GM18499 (cell line): ENCODE measurements around the gene GFRAL.
"Not testable (repeated sequence)": the region's sequence is repeated elsewhere in the genome, so short reads cannot be mapped to it uniquely, and the experiment has no call there.

Experiments used
- ATAC-seq: cut with Tn5 transposase; IDR thresholded peaks from one replicate; pipeline ENCODE4 v1.9.1; 2021; ENCODE audit warnings: moderate number of reproducible peaks; ENCODE audit not compliant: insufficient read depth, unreplicated experiment

Gene GFRAL

GRCh38 chr6:55327169-55327568 is at the start of gene GFRAL:
TSS of gene GFRAL (plus strand) at chr6:55327469. CDS start at chr6:55327555, 86 bp downstream.
- ATAC-seq: no peak

GRCh38 chr6:55277646-55278045 is 49.6 kb upstream of the GFRAL start:
- ATAC-seq: no peak

GRCh38 chr6:55281215-55281614 is 46.1 kb upstream of the GFRAL start:
- ATAC-seq: no peak

- ATAC-seq: no peak
These were observed 45.2 kb upstream of the GFRAL start for GRCh38 chr6:55282115-55282514.

GRCh38 chr6:55286824-55287223 is 40.4 kb upstream of the GFRAL start:
- ATAC-seq: no peak

GRCh38 chr6:55290736-55291135 is 36.5 kb upstream of the GFRAL start:
- ATAC-seq: no peak

GRCh38 chr6:55293116-55293515 is 34.2 kb upstream of the GFRAL start:
- ATAC-seq: no peak

- ATAC-seq: not testable (repeated sequence)
These were observed 30.1 kb upstream of the GFRAL start for GRCh38 chr6:55297214-55297613.

GRCh38 chr6:55299286-55299985 is 27.8 kb upstream of the GFRAL start:
- no peak for ATAC-seq

- ATAC-seq: no peak
These were observed 22.5 kb upstream of the GFRAL start for GRCh38 chr6:55304747-55305146.

GRCh38 chr6:55319961-55320695 is 7.1 kb upstream of the GFRAL start:
- no peak for ATAC-seq

- no peak for ATAC-seq
These were observed 6.6 kb upstream of the GFRAL start for GRCh38 chr6:55320696-55321086.

- no peak for ATAC-seq
These were observed 49.9 kb downstream of the GFRAL start for GRCh38 chr6:55377150-55377549.

GRCh38 chr6:55379471-55379870 is 52.2 kb downstream of the GFRAL start:
- no peak for ATAC-seq

GRCh38 chr6:55379895-55380294 is 52.6 kb downstream of the GFRAL start:
- no peak for ATAC-seq

- ATAC-seq: no peak
These were observed 60.9 kb downstream of the GFRAL start for GRCh38 chr6:55388211-55388610.

GRCh38 chr6:55395871-55396270 is 68.6 kb downstream of the GFRAL start:
- ATAC-seq: no peak

GRCh38 chr6:55397986-55398385 is 70.7 kb downstream of the GFRAL start:
- no peak for ATAC-seq

GRCh38 chr6:55399351-55399750 is 72.1 kb downstream of the GFRAL start:
- no peak for ATAC-seq

GRCh38 chr6:55405474-55406235 is 78.4 kb downstream of the GFRAL start:
- ATAC-seq: no peak

- no peak for ATAC-seq
These were observed 83.4 kb downstream of the GFRAL start for GRCh38 chr6:55410674-55411073.
